GM23338 (cell line): Measurements from ENCODE around the gene ITGA8. TPM values are rescaled to one million over a fixed set of nuclear protein-coding genes. Genes with fewer than 3 reads are reported as not detected.

ENCODE experiments used
- ATAC-seq: fragments of 200-7000 bp; cut with Tn5 transposase; 3 replicates; pipeline ENCODE4 v1.9.1; 2020
- DNase-seq: peaks from one replicate; pipeline ENCODE4 v3.0.0-alpha.2; 2015; ENCODE audit warnings: low spot score
- H2AFZ ChIP-seq: fragments of 200-600 bp; sonication (generic); 2 replicates; pipeline ENCODE4 v1.8.0; 2016; ENCODE audit warnings: antibody characterized with exemption, mild to moderate bottlenecking, moderate library complexity
- H3F3A ChIP-seq: fragments of 200-600 bp; sonication (generic); replicated peaks from 2 replicates; pipeline ENCODE4 v1.8.0; 2017; ENCODE audit warnings: antibody characterized with exemption, mixed run types, low read depth
- H3K27ac ChIP-seq: fragments of 200-600 bp; sonication (generic); 2 replicates; pipeline ENCODE4 v1.6.1; 2016; ENCODE audit warnings: low read depth
- H3K27me3 ChIP-seq: fragments of 200-600 bp; sonication (generic); 2 replicates; pipeline ENCODE4 v1.8.0; 2016; ENCODE audit warnings: mild to moderate bottlenecking, mixed run types, moderate library complexity; ENCODE audit not compliant: insufficient read depth
- H3K36me3 ChIP-seq: fragments of 200-600 bp; sonication (generic); 2 replicates; pipeline ENCODE4 v1.8.0; 2016; ENCODE audit warnings: mild to moderate bottlenecking; ENCODE audit not compliant: insufficient read depth
- H3K4me1 ChIP-seq: fragments of 200-600 bp; sonication (generic); 2 replicates; pipeline ENCODE4 v1.8.0; 2016; ENCODE audit warnings: mild to moderate bottlenecking, moderate library complexity; ENCODE audit not compliant: insufficient read depth
- H3K4me2 ChIP-seq: fragments of 200-600 bp; sonication (generic); 2 replicates; pipeline ENCODE4 v1.7.1; 2017; ENCODE audit warnings: mixed run types
- H3K4me3 ChIP-seq: fragments of 200-600 bp; sonication (generic); 2 replicates; pipeline ENCODE4 v1.6.1; 2016; ENCODE audit warnings: mixed run types
- H3K79me2 ChIP-seq: fragments of 200-600 bp; sonication (generic); replicated peaks from 2 replicates; pipeline ENCODE4 v1.8.0; 2017; ENCODE audit warnings: mild to moderate bottlenecking; ENCODE audit not compliant: insufficient read depth
- H3K9me2 ChIP-seq: fragments of 200-600 bp; sonication (generic); 2 replicates; pipeline ENCODE4 v1.8.0; 2017; ENCODE audit not compliant: insufficient read depth
- H4K20me1 ChIP-seq: fragments of 200-600 bp; sonication (generic); replicated peaks from 2 replicates; pipeline ENCODE4 v1.8.0; 2017; ENCODE audit warnings: mild to moderate bottlenecking; ENCODE audit not compliant: insufficient read depth
- H3K27ac Mint-ChIP-seq: 2 replicates; pipeline ENCODE4 v1.8.0; 2020; ENCODE audit warnings: inconsistent platforms, mild to moderate bottlenecking, moderate library complexity, mixed read lengths
- H3K27me3 Mint-ChIP-seq: 3 replicates; pipeline ENCODE4 v1.8.0; 2022; ENCODE audit warnings: low read depth, mild to moderate bottlenecking, moderate library complexity, mixed read lengths, inconsistent platforms; ENCODE audit not compliant: insufficient read depth, poor library complexity
- H3K36me3 Mint-ChIP-seq: 3 replicates; pipeline ENCODE4 v1.8.0; 2021; ENCODE audit warnings: low read depth, mild to moderate bottlenecking, inconsistent platforms, moderate library complexity, mixed read lengths
- H3K4me1 Mint-ChIP-seq: 3 replicates; pipeline ENCODE4 v1.8.0; 2020; ENCODE audit warnings: mild to moderate bottlenecking, inconsistent platforms, mixed read lengths
- H3K4me3 Mint-ChIP-seq: 3 replicates; pipeline ENCODE4 v1.8.0; 2021; ENCODE audit warnings: moderate library complexity, mild to moderate bottlenecking, inconsistent platforms, mixed read lengths
- H3K9me3 Mint-ChIP-seq: 3 replicates; pipeline ENCODE4 v1.8.0; 2020; ENCODE audit warnings: moderate library complexity, mild to moderate bottlenecking, inconsistent platforms, mixed read lengths
- CREB1 ChIP-seq: fragments of 250-450 bp; sonication (Bioruptor Pico); IDR thresholded peaks from 2 replicates; pipeline ENCODE4 v1.5.0; 2020; ENCODE audit warnings: low read depth, mild to moderate bottlenecking, moderate library complexity
- CTCF ChIP-seq, 2 experiments: fragments of 200-600 bp in 1 of 2; sonication (generic) in 1 of 2; conservative IDR thresholded peaks; 2 replicates each; pipeline versions ENCODE4 v1.5.1 to v1.6.1; 2016 to 2017; ENCODE audit warnings: antibody characterized with exemption in 2 of 2, low read depth in 2 of 2, mild to moderate bottlenecking in 2 of 2, moderate library complexity in 1 of 2
- EZH2 ChIP-seq: fragments of 200-600 bp; sonication (generic); IDR thresholded peaks from one replicate; pipeline ENCODE4 v1.8.0; 2017; ENCODE audit warnings: antibody characterized with exemption, mild to moderate bottlenecking, low read depth; ENCODE audit not compliant: unreplicated experiment
- EZH2phosphoT487 ChIP-seq: fragments of 200-600 bp; sonication (generic); IDR thresholded peaks from one replicate; pipeline ENCODE4 v1.8.1; 2018; ENCODE audit warnings: antibody characterized with exemption; ENCODE audit not compliant: unreplicated experiment
- JUNB ChIP-seq: IDR thresholded peaks from one replicate; pipeline ENCODE4 v1.6.1; 2016; ENCODE audit warnings: antibody characterized with exemption; ENCODE audit not compliant: unreplicated experiment
- POLR2AphosphoS5 ChIP-seq: IDR thresholded peaks from 2 replicates; pipeline ENCODE4 v1.6.1; 2016; ENCODE audit warnings: antibody characterized with exemption, low read depth
- REST ChIP-seq: IDR thresholded peaks from one replicate; pipeline ENCODE4 v1.6.1; 2018; ENCODE audit warnings: antibody characterized with exemption; ENCODE audit not compliant: unreplicated experiment
- STAT1 ChIP-seq: IDR thresholded peaks from one replicate; pipeline ENCODE4 v1.6.1; 2016; ENCODE audit warnings: antibody characterized with exemption; ENCODE audit not compliant: unreplicated experiment
- ZNF114 ChIP-seq: fragments of 250-450 bp; sonication (Bioruptor Pico); IDR thresholded peaks from 2 replicates; pipeline ENCODE4 v1.5.0; 2020; ENCODE audit warnings: mild to moderate bottlenecking, moderate library complexity
- ZNF462 ChIP-seq: fragments of 250-450 bp; sonication (Bioruptor Pico); IDR thresholded peaks from 2 replicates; pipeline ENCODE4 v1.5.0; 2020; ENCODE audit warnings: mild to moderate bottlenecking, moderate library complexity
- polyA plus RNA-seq: library from polyadenylated mRNA; unstranded; fragments of >200 nt; fragmentation: Nextera tagmentation; extraction: Ambion mirVana; gene quantifications from 2 replicates; pipeline ENCODE4 v1.2.1, GENCODE V29; 2016
- total RNA-seq: library from RNA; depleted of rRNA; stranded (reverse); fragments of >200 nt; shearing (Covaris generic); gene quantifications from 2 replicates; pipeline ENCODE4 v1.2.3, GENCODE V29; 2014

ITGA8 gene
- total and polyA plus RNA-seq, 2 experiments from 2014 or later, result not detected

- TF ChIP-seq EZH2phosphoT487 (no peak), REST (no peak)
These were observed 230.3 kb downstream of the ITGA8 start (continued) for GRCh38 chr10:15489431-15489830.

- no peaks in the 10 kb centered on the region for H3K36me3 ChIP-seq
- H4K20me1 ChIP-seq, result no peaks in the 10 kb centered on the region
- no peaks in the 10 kb centered on the region for H3K27me3 ChIP-seq
- ATAC-seq (no peak), DNase-seq (no peak)
- Mint-ChIP-seq H3K4me1 (no peaks in the 10 kb centered on the region; the same call in 2 of the 3 replicates), H3K36me3 (no peaks in the 10 kb centered on the region), H3K9me3 (no peaks in the 10 kb centered on the region), H3K27me3 (peaks cover 2% of the 10 kb centered on the region), H3K27ac (no peak overlapping the region), H3K4me3 (no peak overlapping the region)
- H3K9me2 ChIP-seq, result no peaks in the 10 kb centered on the region
- no peak overlapping the region for H3K4me3 ChIP-seq
- H2AFZ ChIP-seq, result no peak overlapping the region
- H3F3A ChIP-seq, result no peaks in the 10 kb centered on the region
- no peak overlapping the region for H3K27ac ChIP-seq
- no peaks in the 10 kb centered on the region for H3K4me1 ChIP-seq
- H3K4me2 ChIP-seq, result no peak overlapping the region
- no peaks in the 10 kb centered on the region for H3K79me2 ChIP-seq
- TF ChIP-seq CTCF (conservative IDR thresholded peaks at IDR 0.05; ENCODE audit: low read depth in 2 of 2), result no peak
- TF ChIP-seq JUNB, result no peak
- TF ChIP-seq CREB1 (CRISPR knock-in tag), result no peak
- TF ChIP-seq POLR2AphosphoS5, result no peak
- no peak for TF ChIP-seq REST
- TF ChIP-seq ZNF114 (CRISPR knock-in tag), result no peak
- no peak for TF ChIP-seq EZH2phosphoT487
- TF ChIP-seq STAT1, result no peak
- TF ChIP-seq ZNF462, result no peak
- TF ChIP-seq EZH2, result no peak
These were observed 232.3 kb downstream of the ITGA8 start for GRCh38 chr10:15487376-15487775.
